Gastrocnemius medialis (tissue), 4 donors: ENCODE results near the gene ENHO.

ENCODE experiments used
- CTCF ChIP-seq, 5 experiments: fragments of 450-650 bp in 3 of 5; fragments of 200-600 bp in 2 of 5; sonication (generic) in 2 of 5; IDR thresholded peaks in 4 of 5; conservative IDR thresholded peaks in 1 of 5; 1 replicate in 4 of 5; 2 replicates in 1 of 5; pipeline ENCODE4 v1.5.1; 2016 to 2019; ENCODE audit warnings: antibody characterized with exemption in 5 of 5, mild to moderate bottlenecking in 3 of 5, moderate library complexity in 3 of 5
- POLR2A ChIP-seq, 2 donors: fragments of 450-650 bp; IDR thresholded peaks; one replicate each; pipeline ENCODE4 v1.6.1; 2017; ENCODE audit warnings: antibody characterized with exemption in 2 of 2, mild to moderate bottlenecking in 2 of 2, moderate library complexity in 2 of 2

- TF ChIP-seq CTCF (IDR thresholded peaks at IDR 0.05 in 4 of 5, conservative IDR thresholded peaks at IDR 0.05 in 1 of 5) = no peak
- TF ChIP-seq POLR2A (IDR thresholded peaks at IDR 0.05) = no peak
Measured at GRCh38 chr9:34526026-34526425, 3.2 kb upstream of the ENHO start.
